H1 (cell line): ENCODE measurements around the gene ELFN2. TPM values are rescaled to one million over a fixed set of nuclear protein-coding genes. Genes with fewer than 3 reads are reported as not detected.
A peak's percentile ranks its signal among the peaks of the same experiment; 100 is the strongest.

Source experiments
- CTCF ChIA-PET: fragments of 300-600 bp; sonication (Branson Sonifier 250); formaldehyde crosslinking; loops from one replicate; lab custom pipeline; 2021; ENCODE audit not compliant: partially characterized antibody; lab: Charles Lee
- POLR2A ChIA-PET: fragments of 300-600 bp; sonication (Branson Sonifier 250); formaldehyde crosslinking; loops from one replicate; lab custom pipeline; 2021; ENCODE audit warnings: inconsistent platforms; ENCODE audit not compliant: partially characterized antibody; lab: Charles Lee
- DNase-seq, 2 experiments: peaks; one replicate each; pipeline versions ENCODE4 v3.0.0 to v3.0.0-alpha.2; 2010 to 2022; ENCODE audit warnings: low spot score in 2 of 2, low read depth in 1 of 2, mixed read lengths in 1 of 2
- FAIRE-seq: peaks from 2 replicates; lab custom pipeline; 2011; peaks lifted over from hg19 to GRCh38; lab: Jason Lieb, UNC
- H2AFZ ChIP-seq: 2 replicates; pipeline ENCODE4 v1.8.1; 2012; ENCODE audit warnings: low read length, inconsistent platforms
- H2AK5ac ChIP-seq: 2 replicates; pipeline ENCODE4 v1.6.1; 2013; ENCODE audit warnings: low read depth, low read length
- H2BK120ac ChIP-seq: replicated peaks from 2 replicates; pipeline ENCODE3; 2013; ENCODE audit warnings: low read depth, low read length, inconsistent platforms
- H2BK12ac ChIP-seq: 2 replicates; pipeline ENCODE4 v1.6.1; 2013; ENCODE audit warnings: low read depth, low read length
- H2BK15ac ChIP-seq: 2 replicates; pipeline ENCODE4 v1.6.1; 2013; ENCODE audit warnings: low read length
- H2BK20ac ChIP-seq: 2 replicates; pipeline ENCODE4 v1.6.1; 2013; ENCODE audit warnings: low read length
- H2BK5ac ChIP-seq: 2 replicates; pipeline ENCODE4 v1.6.1; 2013; ENCODE audit warnings: low read depth, low read length
- H3K14ac ChIP-seq: 2 replicates; pipeline ENCODE4 v1.6.1; 2013; ENCODE audit warnings: inconsistent platforms; ENCODE audit not compliant: insufficient read length
- H3K18ac ChIP-seq: 2 replicates; pipeline ENCODE4 v1.6.1; 2013; ENCODE audit warnings: low read length; ENCODE audit errors: extremely low read depth
- H3K23ac ChIP-seq: 2 replicates; pipeline ENCODE4 v1.6.1; 2013; ENCODE audit warnings: inconsistent platforms; ENCODE audit not compliant: insufficient read length
- H3K23me2 ChIP-seq: 2 replicates; pipeline ENCODE4 v1.6.1; 2013; ENCODE audit warnings: low read depth, low read length
- H3K27ac ChIP-seq: 2 replicates; pipeline ENCODE4 v1.6.1; 2011; ENCODE audit warnings: low read depth, low read length, inconsistent platforms
- H3K27me3 ChIP-seq, 4 experiments: replicated peaks in 1 of 4; 1 replicate in 1 of 4; 2 replicates in 3 of 4; pipeline versions ENCODE4 v1.6.1 to v1.8.1; 2011 to 2013; ENCODE audit warnings: low read length in 3 of 4, mild to moderate bottlenecking in 3 of 4, inconsistent platforms in 2 of 4, mixed read lengths in 2 of 4, moderate library complexity in 1 of 4; ENCODE audit not compliant: control insufficient read depth in 3 of 4, insufficient read depth in 3 of 4; ENCODE audit errors: extremely low read depth in 1 of 4
- H3K36me3 ChIP-seq, 4 experiments: 2 replicates each; pipeline versions ENCODE4 v1.6.1 to v1.8.1; 2011 to 2013; ENCODE audit warnings: mild to moderate bottlenecking in 4 of 4, low read length in 3 of 4, moderate library complexity in 2 of 4, control low read depth in 1 of 4, inconsistent platforms in 1 of 4; ENCODE audit not compliant: insufficient read depth in 4 of 4, control insufficient read depth in 2 of 4
- H3K4ac ChIP-seq: replicated peaks from 2 replicates; pipeline ENCODE3; 2013; ENCODE audit warnings: low read length, low read depth, mixed read lengths, inconsistent platforms; ENCODE audit not compliant: insufficient read length
- H3K4me1 ChIP-seq, 4 experiments: replicated peaks in 1 of 4; 1 replicate in 1 of 4; 2 replicates in 3 of 4; pipeline versions ENCODE4 v1.6.1 to v1.8.1; 2011 to 2013; ENCODE audit warnings: low read length in 3 of 4, inconsistent platforms in 2 of 4, mixed read lengths in 1 of 4; ENCODE audit not compliant: insufficient read depth in 4 of 4, control insufficient read depth in 3 of 4
- H3K4me2 ChIP-seq, 2 experiments: 2 replicates each; pipeline versions ENCODE4 v1.6.1 to v1.8.1; 2011 to 2013; ENCODE audit warnings: low read depth in 2 of 2, low read length in 2 of 2, control low read depth in 1 of 2, inconsistent platforms in 1 of 2, mild to moderate bottlenecking in 1 of 2; ENCODE audit not compliant: insufficient read depth in 1 of 2
- H3K4me3 ChIP-seq, 4 experiments: fragments of 200-600, 300-600 bp in 1 of 4; sonication (generic), shearing (Covaris generic), sonication (Bioruptor Twin) in 1 of 4; 2 replicates each; pipeline versions ENCODE4 v1.5.1 to v1.8.1; 2011 to 2016; ENCODE audit warnings: low read length in 4 of 4, low read depth in 3 of 4, control low read depth in 2 of 4, inconsistent platforms in 2 of 4, mild to moderate bottlenecking in 2 of 4, mixed read lengths in 1 of 4, moderate library complexity in 1 of 4; ENCODE audit not compliant: insufficient read depth in 2 of 4; ENCODE audit errors: extremely low read depth in 1 of 4
- H3K56ac ChIP-seq: replicated peaks from 2 replicates; pipeline ENCODE3; 2013; ENCODE audit warnings: low read depth, mild to moderate bottlenecking, mixed read lengths, low read length, inconsistent platforms; ENCODE audit not compliant: insufficient read length
- H3K79me1 ChIP-seq: 2 replicates; pipeline ENCODE4 v1.6.1; 2013; ENCODE audit warnings: low read depth, low read length, control low read depth
- H3K79me2 ChIP-seq, 2 experiments: 2 replicates each; pipeline versions ENCODE4 v1.6.1 to v1.8.1; 2012 to 2013; ENCODE audit warnings: low read length in 2 of 2, mild to moderate bottlenecking in 2 of 2, inconsistent platforms in 1 of 2; ENCODE audit not compliant: insufficient read depth in 2 of 2, control insufficient read depth in 1 of 2
- H3K9ac ChIP-seq, 4 experiments: replicated peaks in 1 of 4; 1 replicate in 1 of 4; 2 replicates in 3 of 4; pipeline versions ENCODE4 v1.6.1 to v1.8.1; 2011 to 2013; ENCODE audit warnings: low read depth in 3 of 4, low read length in 3 of 4, control low read depth in 2 of 4, mild to moderate bottlenecking in 2 of 4, moderate library complexity in 2 of 4, inconsistent platforms in 1 of 4; ENCODE audit errors: extremely low read depth in 1 of 4
- H3K9me3 ChIP-seq, 2 experiments: 2 replicates each; pipeline versions ENCODE4 v1.6.1 to v1.8.1; 2012 to 2013; ENCODE audit warnings: mild to moderate bottlenecking in 2 of 2, moderate library complexity in 2 of 2, control low read depth in 1 of 2, inconsistent platforms in 1 of 2, low read depth in 1 of 2, low read length in 1 of 2, mixed read lengths in 1 of 2; ENCODE audit not compliant: insufficient read depth in 2 of 2
- H4K20me1 ChIP-seq, 2 experiments: replicated peaks in 1 of 2; 2 replicates each; pipeline versions ENCODE3 to v1.8.1; 2011 to 2013; ENCODE audit warnings: inconsistent platforms in 2 of 2, low read length in 2 of 2, mild to moderate bottlenecking in 1 of 2; ENCODE audit not compliant: insufficient read depth in 2 of 2, control insufficient read depth in 1 of 2
- H4K5ac ChIP-seq: 2 replicates; pipeline ENCODE4 v1.6.1; 2013; ENCODE audit warnings: low read length, low read depth, mixed read lengths, inconsistent platforms; ENCODE audit not compliant: insufficient read length
- H4K8ac ChIP-seq: 2 replicates; pipeline ENCODE4 v1.8.0; 2013; ENCODE audit warnings: mild to moderate bottlenecking, moderate library complexity, low read length, inconsistent platforms; ENCODE audit not compliant: insufficient read depth; ENCODE audit errors: extremely low read depth
- H4K91ac ChIP-seq: replicated peaks from 2 replicates; pipeline ENCODE3; 2013; ENCODE audit warnings: low read length, mixed read lengths, inconsistent platforms; ENCODE audit not compliant: insufficient read length
- BACH1 ChIP-seq: IDR thresholded peaks from 2 replicates; pipeline ENCODE4 v1.6.1; 2012; ENCODE audit warnings: low read length, improper control_type of control experiment
- BCL11A ChIP-seq, 2 experiments: IDR thresholded peaks; one replicate each; pipeline ENCODE4 v1.6.1; 2011; ENCODE audit warnings: low read depth in 2 of 2, low read length in 2 of 2, mild to moderate bottlenecking in 2 of 2
- CEBPB ChIP-seq: IDR thresholded peaks from 2 replicates; pipeline ENCODE4 v1.6.1; 2012; ENCODE audit warnings: low read depth, low read length
- POLR2AphosphoS5 ChIP-seq: IDR thresholded peaks from 2 replicates; pipeline ENCODE4 v1.6.1; 2011; ENCODE audit warnings: low read depth, low read length
- RNF2 ChIP-seq: fragments of 200-900, 300-1000 bp; sonication (generic); IDR thresholded peaks from 2 replicates; pipeline ENCODE4 v1.7.1; 2016; ENCODE audit warnings: borderline replicate concordance, low read depth, mild to moderate bottlenecking, antibody characterized with exemption, low read length; ENCODE audit not compliant: poor library complexity, severe bottlenecking; ENCODE audit errors: missing control alignments
- SP4 ChIP-seq: IDR thresholded peaks from 2 replicates; pipeline ENCODE4 v1.6.1; 2012; ENCODE audit warnings: low read length, inconsistent platforms
- TEAD4 ChIP-seq: IDR thresholded peaks from 2 replicates; pipeline ENCODE4 v1.6.1; 2012; ENCODE audit warnings: low read depth, low read length, inconsistent platforms, mixed read lengths
- WGBS, 2 experiments: shearing (Covaris generic) in 1 of 2; methylation state at CpG; one replicate each; pipeline versions ENCODE4 v1.1.6 to v1.1.7; 2013 to 2015; ENCODE audit warnings: low lambda C conversion rate in 2 of 2, mixed read lengths in 2 of 2, inconsistent platforms in 1 of 2, low coverage in 1 of 2, missing lambda C conversion rate in 1 of 2; ENCODE audit not compliant: insufficient replicate concordance in 2 of 2, insufficient coverage in 1 of 2, insufficient read length in 1 of 2; ENCODE audit errors: extremely low coverage in 1 of 2, missing lambda C conversion rate in 1 of 2; 5-methylcytosine and 5-hydroxymethylcytosine counted together
- polyA plus RNA-seq, 7 experiments: library from polyadenylated mRNA; depleted of rRNA in 3 of 7; stranded (reverse) in 5 of 7; unstranded in 2 of 7; fragments of >200 nt in 5 of 7; fragments of 200-250 nt in 2 of 7; gene quantifications; 1 replicate in 5 of 7; 2 replicates in 1 of 7; 4 replicates in 1 of 7; pipeline versions ENCODE4 v1.2.1 to v1.2.3, GENCODE V29; 2011 to 2013; ENCODE audit warnings: missing spikeins in 2 of 7, mixed read lengths in 2 of 7
- total RNA-seq: library from RNA; stranded (reverse); fragmentation: NEBNext Ultra II Directional; extraction: Animal tissue kit (Norgen Biotek cat#: 25700); gene quantifications from 2 replicates; pipeline ENCODE4 v1.2.1, GENCODE V29; 2021
- TF ChIP-seq, protein P1 (sequence below), 3 experiments: IDR thresholded peaks; 1 replicate in 2 of 3; 2 replicates in 1 of 3; pipeline versions ENCODE4 v1.5.1 to v1.6.1; 2011; ENCODE audit warnings: low read length in 3 of 3, mild to moderate bottlenecking in 3 of 3, inconsistent platforms in 2 of 3, low read depth in 1 of 3, moderate library complexity in 1 of 3; ENCODE audit not compliant: insufficient read depth in 1 of 3; ENCODE audit errors: control extremely low read depth in 1 of 3
- TF ChIP-seq, protein P2 (sequence below): IDR thresholded peaks from 2 replicates; pipeline ENCODE4 v1.6.1; 2011; ENCODE audit warnings: low read depth, mild to moderate bottlenecking, low read length; ENCODE audit not compliant: insufficient read depth

Gene ELFN2
- total and polyA plus RNA-seq, 2 of the 8 experiments (the other 6 are each of a cell fraction or from before 2014, with no cell fraction given) = 0.63 to 0.88 TPM

DNA sequence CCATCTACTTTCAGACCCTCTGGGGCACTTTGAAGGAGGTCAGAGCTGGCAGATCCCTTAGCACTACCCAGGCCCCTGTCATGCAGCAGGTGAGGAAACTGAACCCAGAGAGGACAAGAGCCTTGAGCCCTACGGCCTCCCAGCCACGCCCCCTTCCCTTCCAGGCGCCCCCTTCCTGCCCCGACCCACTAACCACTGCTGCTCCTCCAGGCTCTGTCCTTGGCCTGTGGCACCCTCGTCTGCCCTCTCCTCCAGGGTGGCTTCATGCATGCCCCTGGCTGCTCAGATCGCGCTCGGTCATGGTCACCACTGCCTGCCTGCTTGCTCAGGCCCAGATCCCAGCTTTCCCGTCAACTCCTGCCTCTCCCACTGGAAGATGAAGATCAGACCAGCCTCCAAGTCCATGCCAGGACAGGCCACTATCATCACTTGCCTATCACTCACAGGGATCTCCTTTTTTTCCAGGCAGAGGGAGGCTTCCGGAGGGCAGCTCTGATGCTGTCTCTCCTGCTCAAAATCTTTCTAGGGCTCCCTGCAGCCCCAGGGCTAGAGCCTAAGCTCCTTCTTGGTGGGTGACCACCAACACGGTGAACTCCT, 30.7 kb downstream of the ELFN2 start:
- Histone ChIP-seq H3K23me2 (no peaks in the 10 kb centered on the region), H2AFZ (no peak overlapping the region), H2BK5ac (no peak overlapping the region), H2BK120ac (no peak overlapping the region), H3K79me2 (no peaks in the 10 kb centered on the region)
- POLR2A ChIA-PET = interaction anchor here (0.8 kb wide), 1 partner anchor 10 kb away, joined by 3 read pairs; no protein-coding TSS in a partner anchor
- TF ChIP-seq, protein P1, sequence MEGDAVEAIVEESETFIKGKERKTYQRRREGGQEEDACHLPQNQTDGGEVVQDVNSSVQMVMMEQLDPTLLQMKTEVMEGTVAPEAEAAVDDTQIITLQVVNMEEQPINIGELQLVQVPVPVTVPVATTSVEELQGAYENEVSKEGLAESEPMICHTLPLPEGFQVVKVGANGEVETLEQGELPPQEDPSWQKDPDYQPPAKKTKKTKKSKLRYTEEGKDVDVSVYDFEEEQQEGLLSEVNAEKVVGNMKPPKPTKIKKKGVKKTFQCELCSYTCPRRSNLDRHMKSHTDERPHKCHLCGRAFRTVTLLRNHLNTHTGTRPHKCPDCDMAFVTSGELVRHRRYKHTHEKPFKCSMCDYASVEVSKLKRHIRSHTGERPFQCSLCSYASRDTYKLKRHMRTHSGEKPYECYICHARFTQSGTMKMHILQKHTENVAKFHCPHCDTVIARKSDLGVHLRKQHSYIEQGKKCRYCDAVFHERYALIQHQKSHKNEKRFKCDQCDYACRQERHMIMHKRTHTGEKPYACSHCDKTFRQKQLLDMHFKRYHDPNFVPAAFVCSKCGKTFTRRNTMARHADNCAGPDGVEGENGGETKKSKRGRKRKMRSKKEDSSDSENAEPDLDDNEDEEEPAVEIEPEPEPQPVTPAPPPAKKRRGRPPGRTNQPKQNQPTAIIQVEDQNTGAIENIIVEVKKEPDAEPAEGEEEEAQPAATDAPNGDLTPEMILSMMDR (IDR thresholded peaks at IDR 0.05; ENCODE audit: control extremely low read depth in 1 of 3, insufficient read depth in 1 of 3, low read depth in 1 of 3, low read length in 3 of 3) = no peak
- TF ChIP-seq CEBPB (no peak), TEAD4 (no peak), SP4 (no peak), BACH1 (no peak), RNF2 (no peak), BCL11A (IDR thresholded peaks at IDR 0.05; ENCODE audit: low read depth in 2 of 2, low read length in 2 of 2) (no peak), POLR2AphosphoS5 (no peak)
- TF ChIP-seq, protein P2, sequence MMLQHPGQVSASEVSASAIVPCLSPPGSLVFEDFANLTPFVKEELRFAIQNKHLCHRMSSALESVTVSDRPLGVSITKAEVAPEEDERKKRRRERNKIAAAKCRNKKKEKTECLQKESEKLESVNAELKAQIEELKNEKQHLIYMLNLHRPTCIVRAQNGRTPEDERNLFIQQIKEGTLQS = no peak
- TF ChIP-seq, all 59 proteins: peak for 0
- H4K8ac ChIP-seq = no peak overlapping the region; the same call in 1 of the 2 replicates
- no peak overlapping the region for H3K23ac ChIP-seq
- H3K36me3 ChIP-seq = no peaks in the 10 kb centered on the region
- no peak overlapping the region for H2BK20ac ChIP-seq
- CTCF ChIA-PET = interaction anchor here (0.6 to 8.3 kb wide), 12 partner anchors 10 to 239 kb away, joined by 3 to 60 read pairs (median 4); no protein-coding TSS in a partner anchor
- no peaks in the 10 kb centered on the region for H3K27me3 ChIP-seq
- H2AK5ac ChIP-seq = 0 out of 2 replicates have a peak overlapping the region, but pooled peaks have one; percentile 82
- H3K4ac ChIP-seq = no peak overlapping the region
- H4K91ac ChIP-seq = no peak overlapping the region
- no peak for FAIRE-seq
- no peak overlapping the region for H3K18ac ChIP-seq
- no peak overlapping the region for H3K27ac ChIP-seq
- H2BK12ac ChIP-seq = no peak overlapping the region
- no peak overlapping the region for H4K5ac ChIP-seq
- no peaks in the 10 kb centered on the region for H3K9me3 ChIP-seq
- H3K9ac ChIP-seq = no peak overlapping the region
- H2BK15ac ChIP-seq = no peak overlapping the region
- peaks cover 0 to 3% (median 0%) of the 10 kb centered on the region in 4 experiments; a peak in 4 of 7 replicates for H3K4me1 ChIP-seq
- no peak overlapping the region for H3K4me3 ChIP-seq
- H3K56ac ChIP-seq = no peak overlapping the region
- H4K20me1 ChIP-seq = no peaks in the 10 kb centered on the region
- WGBS, 2 experiments = 82% methylated on average over 10 of the region's 11 CpGs; no CpG with 5 or more reads in 1 of the 2 experiments
- no peak overlapping the region for H3K4me2 ChIP-seq
- no peak for DNase-seq
- no peak overlapping the region for H3K14ac ChIP-seq
- H3K79me1 ChIP-seq = no peaks in the 10 kb centered on the region
